Kidney (tissue), 14 donors: ENCODE data around the gene C5orf63. TPM values are rescaled to one million over a fixed set of nuclear protein-coding genes. Genes with fewer than 3 reads are reported as not detected.

Experiments
- DNase-seq, 5 donors: peaks; one replicate each; pipeline ENCODE4 v3.0.0-alpha.2; 2013 to 2020
- FAIRE-seq: peaks from 2 replicates; lab custom pipeline; 2012; peaks lifted over from hg19 to GRCh38; lab: Jason Lieb, UNC
- H3K27ac ChIP-seq, 2 donors: one replicate each; pipeline ENCODE4 v1.7.0; 2013; ENCODE audit warnings: low read depth in 2 of 2, low read length in 2 of 2, inconsistent platforms in 1 of 2
- H3K27me3 ChIP-seq: one replicate; pipeline ENCODE4 v1.7.1; 2013; ENCODE audit warnings: low read length, inconsistent platforms; ENCODE audit not compliant: control insufficient read depth, insufficient read depth
- H3K36me3 ChIP-seq, 3 donors: one replicate each; pipeline versions ENCODE4 v1.7.0 to v1.7.1; 2013; ENCODE audit warnings: low read length in 3 of 3, control low read depth in 1 of 3, inconsistent platforms in 1 of 3; ENCODE audit not compliant: insufficient read depth in 3 of 3, control insufficient read depth in 2 of 3
- H3K4me1 ChIP-seq, 3 donors: one replicate each; pipeline versions ENCODE4 v1.7.0 to v1.7.1; 2013; ENCODE audit warnings: low read length in 3 of 3, inconsistent platforms in 1 of 3, low read depth in 1 of 3; ENCODE audit not compliant: control insufficient read depth in 2 of 3, insufficient read depth in 2 of 3
- H3K4me3 ChIP-seq, 3 donors: one replicate each; pipeline versions ENCODE4 v1.7.0 to v1.8.1; 2013; ENCODE audit warnings: low read length in 3 of 3, control low read depth in 1 of 3, inconsistent platforms in 1 of 3
- H3K9ac ChIP-seq, 3 donors: one replicate each; pipeline versions ENCODE4 v1.7.0 to v1.7.1; 2013; ENCODE audit warnings: low read length in 3 of 3, control low read depth in 1 of 3, inconsistent platforms in 1 of 3
- H3K9me3 ChIP-seq, 3 donors: one replicate each; pipeline versions ENCODE4 v1.7.0 to v1.7.1; 2013; ENCODE audit warnings: low read length in 3 of 3, control low read depth in 1 of 3, inconsistent platforms in 1 of 3; ENCODE audit not compliant: control insufficient read depth in 2 of 3, insufficient read depth in 1 of 3
- CTCF ChIP-seq: IDR thresholded peaks from 3 replicates; pipeline ENCODE4 v1.5.1; 2012; ENCODE audit warnings: mild to moderate bottlenecking, moderate library complexity, borderline replicate concordance; ENCODE audit not compliant: insufficient read depth; ENCODE audit errors: extremely low read depth
- intact Hi-C: fragments of 100-400 bp; cut with DNase I; formaldehyde crosslinking; loops from one replicate; pipeline ENCODE4 v1.11.1; 2022
- polyA plus RNA-seq: library from polyadenylated mRNA; stranded (reverse); fragments of 350-450 nt; fragmentation: Illumina TruSeq; extraction: RNeasy Lipid Tissue Mini Kit (QIAGEN cat#74804); gene quantifications from one replicate; pipeline ENCODE4 v1.2.3, GENCODE V29; 2014; ENCODE audit warnings: low read depth, low replicate concordance; ENCODE audit not compliant: insufficient read depth
- total RNA-seq: library from RNA; stranded (reverse); fragmentation: NEBNext Ultra II Directional; extraction: Animal tissue kit (Norgen Biotek cat#: 25700); gene quantifications from one replicate; pipeline ENCODE4 v1.2.1, GENCODE V29; 2021
- donor health status: control.
- donor health status: control.
- donor health status: control.
- donor health status: control.
- donor health status: control.
- donor health status: DM: yes; HTN: yes; CAD: no.
- donor health status: Normal renal cell carcinoma (clear cell type).

Gene C5orf63
- total and polyA plus RNA-seq, 2 donors from 2014 or later: 5.8 to 8.5 TPM

GRCh38 chr5:127004721-127005120, 68.6 kb downstream of the C5orf63 start:
- Histone ChIP-seq H3K9me3 (no peaks in the 10 kb centered on the region), H3K4me1 (no peaks in the 10 kb centered on the region), H3K27ac (no peak overlapping the region), H3K4me3 (no peak overlapping the region), H3K27me3 (no peaks in the 10 kb centered on the region), H3K9ac (no peak overlapping the region), H3K36me3 (no peaks in the 10 kb centered on the region)
- DNase-seq: no peak
- intact Hi-C loops: no loop called here
- TF ChIP-seq CTCF: no peak
- FAIRE-seq: no peak

GRCh38 chr5:127003798-127004495, 69.4 kb downstream of the C5orf63 start:
- H3K9ac ChIP-seq: no peak overlapping the region
- H3K36me3 ChIP-seq: no peaks in the 10 kb centered on the region
- no peaks in the 10 kb centered on the region for H3K9me3 ChIP-seq
- DNase-seq: no peak
- H3K4me3 ChIP-seq: no peak overlapping the region
- no peaks in the 10 kb centered on the region for H3K27me3 ChIP-seq
- no peak for FAIRE-seq
- no peak overlapping the region for H3K27ac ChIP-seq
- no peaks in the 10 kb centered on the region for H3K4me1 ChIP-seq
- no peak for TF ChIP-seq CTCF
- intact Hi-C loops: no loop called here

- Histone ChIP-seq H3K36me3 (no peaks in the 10 kb centered on the region), H3K9me3 (no peaks in the 10 kb centered on the region), H3K4me1 (no peaks in the 10 kb centered on the region), H3K4me3 (no peak overlapping the region), H3K27me3 (no peaks in the 10 kb centered on the region), H3K9ac (no peak overlapping the region), H3K27ac (no peak overlapping the region)
- TF ChIP-seq CTCF: no peak
- no peak for FAIRE-seq
- DNase-seq: no peak
- intact Hi-C loops: no loop called here
Observed at GRCh38 chr5:127002390-127002789, 70.9 kb downstream of the C5orf63 start.
